ENCODE measurements around the gene APLP2.

Gene APLP2

DNA sequence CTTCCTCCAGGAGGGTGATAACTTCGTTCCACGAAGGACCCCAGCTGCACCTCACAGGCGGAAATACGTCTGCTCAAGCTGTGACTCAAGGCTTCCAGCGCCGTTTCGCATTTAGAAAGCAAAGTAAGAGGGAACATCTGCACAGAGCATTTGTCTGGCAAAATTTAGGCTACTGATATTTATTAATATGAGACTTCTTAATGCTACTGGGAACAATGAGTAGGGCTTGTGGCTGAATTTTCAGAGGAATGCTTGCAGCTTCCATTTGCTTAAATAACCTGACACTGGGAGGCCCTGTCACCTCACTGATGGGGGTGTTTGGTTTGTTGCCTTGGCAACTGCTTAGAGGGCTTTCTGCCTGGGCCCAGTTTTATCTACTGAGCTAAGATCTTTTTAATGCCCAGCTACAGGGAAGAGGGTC, 75.2 kb downstream of the APLP2 start:
- ATAC-seq (replicated peaks) (no peak), DNase-seq (no peak)
- Mint-ChIP-seq H3K27ac (peak overlapping the region; percentile 2), H3K36me3 (peaks cover 10 to 21% of the 10 kb centered on the region in 2 donors), H3K4me3 (no peak overlapping the region), H3K9me3 (no peaks in the 10 kb centered on the region), H3K27me3 (no peaks in the 10 kb centered on the region), H3K4me1 (peaks cover 12 to 16% of the 10 kb centered on the region in 2 donors)

- DNase-seq, result no peak
- Mint-ChIP-seq H3K9me3 (no peaks in the 10 kb centered on the region), H3K36me3 (peaks cover 7 to 16% of the 10 kb centered on the region in 2 donors), H3K4me3 (no peak overlapping the region), H3K4me1 (peaks cover 14 to 21% of the 10 kb centered on the region in 2 donors), H3K27ac (no peak overlapping the region), H3K27me3 (no peaks in the 10 kb centered on the region)
- ATAC-seq (replicated peaks), result no peak
Observed at GRCh38 chr11:130145311-130145812, 75.7 kb downstream of the APLP2 start.

DNA sequence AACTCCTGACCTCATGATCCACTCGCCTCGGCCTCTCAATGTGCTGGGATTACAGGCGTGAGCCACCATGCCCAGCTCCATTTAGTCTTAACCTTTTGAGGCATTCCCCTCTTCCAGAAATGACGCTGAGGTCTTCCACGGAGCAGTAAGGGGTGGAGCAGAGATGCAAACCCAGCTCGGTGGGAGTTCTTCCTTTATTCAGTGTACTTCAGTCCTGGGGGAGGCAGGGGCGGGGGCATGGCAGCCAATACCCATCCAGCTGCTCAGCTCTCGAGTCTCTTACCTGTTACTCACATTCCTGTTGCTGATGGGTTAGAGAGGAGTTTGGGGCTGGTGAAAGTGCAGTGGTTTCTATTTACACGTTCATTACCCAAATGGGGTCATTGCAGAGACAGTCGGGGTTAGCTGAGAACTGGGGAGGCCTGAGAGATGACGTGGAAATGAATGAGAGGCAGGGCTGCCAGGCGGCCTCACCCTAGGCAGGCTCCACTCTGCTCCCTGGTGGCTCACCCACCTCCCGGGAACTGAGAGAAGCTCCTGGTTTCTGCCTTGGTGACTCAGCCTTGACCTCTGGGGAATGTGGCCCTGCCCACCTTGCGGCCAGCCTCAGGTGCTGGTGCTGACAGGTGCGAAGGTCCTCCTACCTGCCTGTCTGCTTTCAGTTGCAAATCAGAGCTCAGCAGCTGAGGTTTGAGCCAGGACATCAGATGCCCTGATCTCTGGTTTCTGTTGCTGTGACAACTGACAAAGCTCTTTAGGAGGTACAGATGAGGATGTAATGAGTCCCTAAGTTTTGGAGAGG, 76.5 kb downstream of the APLP2 start:
- H3K36me3 Mint-ChIP-seq, result peaks cover 7 to 15% of the 10 kb centered on the region in 2 donors
- peak overlapping the region; percentile 75 for H3K27ac Mint-ChIP-seq
- peak; percentile 3 to 25 for ATAC-seq (replicated peaks)
- no peaks in the 10 kb centered on the region for H3K9me3 Mint-ChIP-seq
- H3K4me3 Mint-ChIP-seq, result no peak overlapping the region
- no peaks in the 10 kb centered on the region for H3K27me3 Mint-ChIP-seq
- peaks cover 21 to 29% of the 10 kb centered on the region in 2 donors for H3K4me1 Mint-ChIP-seq
- DNase-seq, result no peak

- H3K27ac Mint-ChIP-seq, result peak overlapping the region; percentile 75
- no peaks in the 10 kb centered on the region for H3K9me3 Mint-ChIP-seq
- no peak overlapping the region for H3K4me3 Mint-ChIP-seq
- ATAC-seq (replicated peaks) (peak; percentile 86 to 90), DNase-seq (no peak)
- H3K36me3 Mint-ChIP-seq, result peaks cover 7 to 15% of the 10 kb centered on the region in 2 donors
- H3K4me1 Mint-ChIP-seq, result peaks cover 24 to 33% of the 10 kb centered on the region in 2 donors
- H3K27me3 Mint-ChIP-seq, result no peaks in the 10 kb centered on the region
Observed at GRCh38 chr11:130146796-130147195, 77.1 kb downstream of the APLP2 start.

DNA sequence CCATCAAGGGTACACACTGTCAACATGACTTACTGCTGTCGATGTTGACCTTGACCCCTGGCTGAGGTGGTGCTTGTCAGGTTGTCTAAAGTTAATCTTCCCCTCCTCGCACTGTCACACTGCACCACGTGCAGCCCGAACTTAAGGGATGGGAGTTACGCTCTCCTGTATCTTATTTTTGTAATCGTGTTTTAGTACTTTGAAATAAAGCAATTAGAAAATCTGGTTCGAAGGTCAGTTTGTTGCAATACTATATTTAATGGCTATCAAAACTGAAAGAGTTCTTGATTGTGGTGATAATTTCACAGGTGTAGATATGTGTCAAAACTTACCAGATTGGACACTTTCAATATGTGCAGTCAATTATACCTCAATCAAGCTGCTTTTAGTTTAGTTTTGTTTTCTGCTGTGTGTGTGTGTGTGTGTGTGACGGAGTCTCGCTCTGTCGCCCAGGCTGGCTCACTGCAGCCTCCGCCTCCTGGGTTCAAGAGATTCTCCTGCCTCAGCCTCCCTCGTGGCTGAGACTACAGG, 79.2 kb downstream of the APLP2 start:
- no peak overlapping the region for H3K4me3 Mint-ChIP-seq
- H3K27me3 Mint-ChIP-seq, result no peaks in the 10 kb centered on the region
- no peak for ATAC-seq (replicated peaks)
- H3K9me3 Mint-ChIP-seq, result no peaks in the 10 kb centered on the region
- peaks cover 7 to 12% of the 10 kb centered on the region in 2 donors for H3K36me3 Mint-ChIP-seq
- H3K4me1 Mint-ChIP-seq, result peaks cover 31 to 33% of the 10 kb centered on the region in 2 donors
- H3K27ac Mint-ChIP-seq, result peak overlapping the region; percentile 20
- no peak for DNase-seq

- Mint-ChIP-seq H3K4me3 (no peak overlapping the region), H3K4me1 (peaks cover 29 to 34% of the 10 kb centered on the region in 2 donors), H3K27ac (no peak overlapping the region), H3K27me3 (no peaks in the 10 kb centered on the region), H3K9me3 (no peaks in the 10 kb centered on the region), H3K36me3 (peaks cover 3 to 4% of the 10 kb centered on the region in 2 donors)
- DNase-seq (no peak), ATAC-seq (replicated peaks) (peak; percentile 67 to 75)
Observed at GRCh38 chr11:130150790-130151189, 81.1 kb downstream of the APLP2 start.

DNA sequence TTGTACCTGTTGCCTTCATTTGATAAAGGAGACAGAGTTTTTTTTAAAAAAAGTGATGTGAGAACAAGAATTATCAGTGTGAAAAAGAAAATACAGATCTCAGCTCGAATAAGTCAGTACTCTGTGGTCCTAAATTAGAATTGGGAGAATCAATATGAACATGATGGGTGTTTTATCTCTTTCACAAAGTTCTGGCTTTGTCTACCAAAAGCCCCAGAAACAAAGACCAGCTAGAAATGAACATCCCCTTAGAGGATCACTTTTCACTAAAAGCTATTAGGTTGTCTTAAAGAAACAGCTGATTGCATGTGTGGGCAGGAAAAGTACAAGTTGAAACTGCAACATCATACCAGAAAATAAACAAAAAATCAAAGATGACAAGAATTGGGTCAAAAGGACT, 81.5 kb downstream of the APLP2 start:
- Mint-ChIP-seq H3K9me3 (no peaks in the 10 kb centered on the region), H3K4me3 (no peak overlapping the region), H3K27ac (no peak overlapping the region), H3K36me3 (peaks cover 3 to 4% of the 10 kb centered on the region in 2 donors), H3K4me1 (peaks cover 27 to 35% of the 10 kb centered on the region in 2 donors), H3K27me3 (no peaks in the 10 kb centered on the region)
- DNase-seq (no peak), ATAC-seq (replicated peaks) (peak; percentile 31 to 35)

DNA sequence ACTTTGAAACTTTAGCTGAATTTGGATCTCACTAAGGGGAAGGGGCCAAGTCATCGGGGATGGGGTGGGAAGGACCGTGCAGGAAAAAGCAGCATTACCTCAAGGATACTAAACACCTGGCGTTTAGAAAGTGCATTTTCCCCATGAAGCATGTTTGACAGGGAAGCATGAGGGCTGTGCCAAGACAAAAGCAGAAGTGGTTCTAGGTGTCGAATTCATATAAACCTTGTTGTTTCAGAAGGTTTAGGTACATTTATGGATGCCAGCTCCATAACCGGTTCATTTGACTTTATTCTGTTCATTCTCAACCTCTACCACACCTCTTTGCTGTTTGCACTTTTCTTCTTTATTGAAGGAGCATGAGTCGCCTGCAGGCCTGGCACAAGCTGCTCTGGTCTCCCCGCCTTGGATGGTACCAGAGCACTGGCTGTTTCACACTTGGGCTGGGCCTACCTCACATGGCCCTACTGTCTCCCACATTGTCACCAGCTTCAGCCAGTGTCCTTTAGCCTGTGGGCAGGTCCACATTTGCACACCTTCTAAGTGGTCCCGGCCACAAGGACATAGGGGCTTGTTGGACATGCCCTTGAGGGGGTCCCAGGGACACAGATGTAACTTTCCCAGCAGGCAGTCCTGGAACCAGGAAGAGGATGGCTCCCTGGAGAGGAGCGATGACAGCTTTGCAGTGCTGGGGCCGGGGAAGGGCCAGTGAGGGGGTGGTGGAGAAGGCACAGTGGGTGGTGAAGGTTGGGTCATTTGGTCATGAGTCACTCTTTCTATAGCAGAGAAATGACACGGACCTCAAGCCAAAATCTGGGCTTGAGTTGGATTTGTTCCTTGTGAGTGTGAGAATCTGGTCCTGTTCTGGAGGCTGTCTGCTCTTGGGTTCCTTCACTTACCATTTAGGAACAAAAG, 86.7 kb downstream of the APLP2 start:
- H3K4me1 Mint-ChIP-seq, result peaks cover 34 to 39% of the 10 kb centered on the region in 2 donors
- H3K9me3 Mint-ChIP-seq, result no peaks in the 10 kb centered on the region
- H3K27ac Mint-ChIP-seq, result no peak overlapping the region
- H3K27me3 Mint-ChIP-seq, result peaks cover 8 to 11% of the 10 kb centered on the region in 2 donors
- no peak for ATAC-seq (replicated peaks)
- H3K4me3 Mint-ChIP-seq, result no peak overlapping the region
- no peaks in the 10 kb centered on the region for H3K36me3 Mint-ChIP-seq
- DNase-seq, result no peak

DNA sequence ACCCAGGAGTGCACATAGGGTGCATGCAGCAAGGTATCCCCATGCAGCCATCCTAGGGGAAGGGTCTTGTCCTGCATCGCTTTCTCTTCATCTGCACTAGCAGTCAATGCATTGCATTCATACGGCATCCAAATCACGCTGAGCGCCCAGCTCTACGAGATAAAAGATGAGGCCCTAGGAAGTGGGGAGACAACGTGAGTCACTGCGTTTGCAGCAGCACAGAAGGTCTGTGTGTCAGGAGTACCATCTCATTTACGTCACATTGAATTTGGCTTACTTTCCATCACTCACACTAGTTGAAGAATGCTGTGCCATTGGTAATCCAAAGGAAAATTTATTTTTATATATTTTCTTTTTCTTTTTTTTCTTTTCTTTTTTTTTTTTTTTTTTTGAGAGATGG, 87.4 kb downstream of the APLP2 start:
- H3K9me3 Mint-ChIP-seq, result no peaks in the 10 kb centered on the region
- H3K27me3 Mint-ChIP-seq, result peaks cover 11 to 13% of the 10 kb centered on the region in 2 donors
- no peaks in the 10 kb centered on the region for H3K36me3 Mint-ChIP-seq
- ATAC-seq (replicated peaks) (no peak), DNase-seq (no peak)
- H3K27ac Mint-ChIP-seq, result no peak overlapping the region
- no peak overlapping the region for H3K4me3 Mint-ChIP-seq
- H3K4me1 Mint-ChIP-seq, result peaks cover 35 to 43% of the 10 kb centered on the region in 2 donors

DNA sequence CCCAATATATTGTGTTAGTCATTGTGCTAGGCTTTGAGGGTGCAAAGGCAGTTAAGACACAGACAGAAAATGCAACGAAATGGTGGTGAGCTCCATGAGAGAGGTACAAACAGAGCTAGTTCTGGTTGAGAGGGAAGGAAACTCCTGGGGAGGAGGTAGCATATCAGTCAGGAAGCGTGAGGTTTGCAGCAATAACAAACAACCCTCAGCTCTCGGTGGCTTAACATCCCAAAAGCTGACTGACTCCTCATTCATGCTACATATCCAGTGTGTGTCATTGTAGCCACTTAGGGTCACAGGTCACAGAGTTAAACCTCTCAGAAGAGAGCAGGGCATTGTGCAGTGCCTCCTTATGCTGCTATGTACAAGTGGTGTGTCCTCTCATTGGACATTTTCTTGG, 88.1 kb downstream of the APLP2 start:
- no peak overlapping the region for H3K4me3 Mint-ChIP-seq
- DNase-seq (no peak), ATAC-seq (replicated peaks) (no peak)
- no peaks in the 10 kb centered on the region for H3K9me3 Mint-ChIP-seq
- no peaks in the 10 kb centered on the region for H3K36me3 Mint-ChIP-seq
- H3K27ac Mint-ChIP-seq, result no peak overlapping the region
- peaks cover 11 to 13% of the 10 kb centered on the region in 2 donors for H3K27me3 Mint-ChIP-seq
- peaks cover 38 to 51% of the 10 kb centered on the region in 2 donors for H3K4me1 Mint-ChIP-seq

DNA sequence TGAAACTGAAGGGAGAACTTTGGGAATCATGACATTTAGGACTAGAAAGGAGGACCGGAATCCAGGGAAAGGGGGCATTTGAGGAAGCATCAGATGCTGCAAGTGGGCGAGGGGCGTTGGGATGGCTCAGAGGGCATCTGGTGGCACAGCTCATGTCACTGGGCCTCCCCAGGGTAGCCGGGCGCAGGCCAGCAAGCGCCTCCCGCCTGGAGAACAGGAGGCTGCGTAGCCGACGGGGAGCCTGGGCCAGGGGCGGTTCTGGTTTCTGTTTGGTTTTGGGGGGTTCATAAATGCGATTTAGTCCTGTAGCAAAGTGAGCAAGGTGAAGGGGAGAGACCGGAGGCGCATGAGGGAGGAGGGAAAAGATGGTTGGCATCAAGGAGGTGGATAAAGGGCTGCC, 89.4 kb downstream of the APLP2 start:
- peak overlapping the region; percentile 83 for H3K27ac Mint-ChIP-seq
- H3K27me3 Mint-ChIP-seq, result peaks cover 11 to 19% of the 10 kb centered on the region in 2 donors
- ATAC-seq (replicated peaks) (no peak), DNase-seq (no peak)
- peak overlapping the region; percentile 84 to 85 for H3K4me3 Mint-ChIP-seq
- H3K36me3 Mint-ChIP-seq, result no peaks in the 10 kb centered on the region
- H3K9me3 Mint-ChIP-seq, result no peaks in the 10 kb centered on the region
- peaks cover 44 to 64% of the 10 kb centered on the region in 2 donors for H3K4me1 Mint-ChIP-seq

DNA sequence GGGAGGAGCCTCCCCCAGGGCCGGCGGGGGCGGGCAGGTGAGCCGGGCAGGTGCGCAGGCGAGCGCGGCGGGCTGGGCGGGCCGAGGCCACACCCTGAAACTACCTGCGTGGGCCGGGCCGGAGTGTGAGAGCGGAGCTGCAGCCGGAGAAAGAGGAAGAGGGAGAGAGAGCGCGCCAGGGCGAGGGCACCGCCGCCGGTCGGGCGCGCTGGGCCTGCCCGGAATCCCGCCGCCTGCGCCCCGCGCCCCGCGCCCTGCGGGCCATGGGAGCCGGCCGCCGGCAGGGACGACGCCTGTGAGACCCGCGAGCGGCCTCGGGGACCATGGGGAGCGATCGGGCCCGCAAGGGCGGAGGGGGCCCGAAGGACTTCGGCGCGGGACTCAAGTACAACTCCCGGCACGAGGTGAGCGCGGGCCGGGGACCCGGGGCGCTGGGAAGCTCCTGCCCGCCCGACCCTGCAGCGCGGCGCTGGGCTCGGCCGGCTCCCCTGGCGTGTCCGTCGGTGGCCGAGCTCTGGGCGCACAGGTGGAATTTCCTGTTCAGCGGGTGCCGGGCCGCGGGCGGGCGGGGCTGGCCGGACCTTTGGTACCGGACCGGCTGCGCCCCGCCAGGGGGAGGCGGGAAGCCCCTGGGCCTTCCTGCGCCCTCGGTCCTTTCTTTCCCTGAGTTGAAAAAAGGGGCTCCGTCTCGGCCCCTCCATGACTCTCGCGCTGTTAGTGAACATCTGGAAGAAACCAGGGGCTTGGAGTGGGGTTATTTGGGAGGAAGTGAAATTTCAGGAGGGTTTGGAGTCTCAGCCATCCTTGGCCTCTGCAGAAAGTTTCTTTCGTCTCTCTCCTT, 90.2 kb downstream of the APLP2 start, which contains the start of gene ST14:
TSS of gene ST14 (plus strand) at position 126 of the 841 bp plus-strand sequence. CDS start at position 324, 198 bp downstream.
- peaks cover 11 to 19% of the 10 kb centered on the region in 2 donors for H3K27me3 Mint-ChIP-seq

GRCh38 chr11:130160498-130161155, 90.9 kb downstream of the APLP2 start:
- ATAC-seq (replicated peaks), result no peak
- Mint-ChIP-seq H3K36me3 (no peaks in the 10 kb centered on the region), H3K27me3 (peaks cover 11 to 19% of the 10 kb centered on the region in 2 donors), H3K4me1 (peaks cover 44 to 71% of the 10 kb centered on the region in 2 donors), H3K4me3 (peak overlapping the region; percentile 84 to 85), H3K27ac (peak overlapping the region; percentile 81), H3K9me3 (no peaks in the 10 kb centered on the region)
- no peak for DNase-seq

More for the DNA sequence above, 90.2 kb downstream of the APLP2 start, which contains the start of gene ST14:
- Mint-ChIP-seq H3K4me1 (peaks cover 44 to 67% of the 10 kb centered on the region in 2 donors), H3K9me3 (no peaks in the 10 kb centered on the region), H3K4me3 (peak within 1 kb of the TSS; percentile 84 to 85), H3K36me3 (no peaks in the 10 kb centered on the region), H3K27ac (peak within 1 kb of the TSS; percentile 83)
- DNase-seq (peak; percentile 63), ATAC-seq (replicated peaks) (peak; percentile 83 to 88)
